HepG2 (cell line): Measurements from ENCODE around the gene CDK14. TPM values are rescaled to one million over a fixed set of nuclear protein-coding genes. Genes with fewer than 3 reads are reported as not detected.

Experiments
- POLR2AphosphoS2 ChIP-seq: IDR thresholded peaks from 2 replicates; pipeline ENCODE4 v1.6.1; 2011; ENCODE audit warnings: low read depth, low read length, improper control_type of control experiment
- TGIF2 ChIP-seq: IDR thresholded peaks from 2 replicates; pipeline ENCODE4 v1.6.1; 2016; ENCODE audit warnings: control low read depth, missing compliant biosample characterization
- ZNF496 ChIP-seq: sonication (generic); formaldehyde crosslinking; IDR thresholded peaks from 2 replicates; pipeline ENCODE4 v1.8.1; 2023; ENCODE audit warnings: mild to moderate bottlenecking, moderate library complexity, missing genetic modification reagents; ENCODE audit not compliant: insufficient replicate concordance
- ZNF788 ChIP-seq: sonication (generic); formaldehyde crosslinking; IDR thresholded peaks from 2 replicates; pipeline ENCODE4 v1.5.0; 2020; ENCODE audit warnings: mild to moderate bottlenecking, missing genetic modification reagents, borderline replicate concordance
- ZNF83 ChIP-seq: sonication (generic); formaldehyde crosslinking; IDR thresholded peaks from 2 replicates; pipeline ENCODE4 v1.4.0; 2020; ENCODE audit warnings: missing genetic modification reagents, mild to moderate bottlenecking, borderline replicate concordance
- polyA plus RNA-seq, 8 experiments: library from polyadenylated mRNA; depleted of rRNA in 3 of 8; stranded (reverse) in 7 of 8; unstranded in 1 of 8; fragments of >200 nt; fragmentation: Illumina TruSeq in 4 of 8; extraction: Trizol in 4 of 8; gene quantifications; 2 replicates each; pipeline versions ENCODE4 v1.2.1 to v1.2.3, GENCODE V29; 2011 to 2016; ENCODE audit warnings: low read depth in 4 of 8, missing spikeins in 1 of 8, mixed read lengths in 1 of 8; ENCODE audit not compliant: insufficient read depth in 1 of 8
- total RNA-seq, 5 experiments: library from RNA; depleted of rRNA; stranded (reverse); fragments of >200 nt; fragmentation: Illumina TruSeq; extraction: Trizol; gene quantifications; 2 replicates each; pipeline ENCODE4 v1.2.3, GENCODE V29; 2016; ENCODE audit warnings: low read depth in 1 of 5
- TF ChIP-seq, protein P1 (sequence below): sonication (generic); formaldehyde crosslinking; conservative IDR thresholded peaks from 2 replicates; pipeline ENCODE4 v1.4.0; 2020; ENCODE audit warnings: mild to moderate bottlenecking, missing genetic modification reagents, moderate library complexity
- TF ChIP-seq, protein P2 (sequence below): sonication (generic); formaldehyde crosslinking; IDR thresholded peaks from 2 replicates; pipeline ENCODE4 v1.4.0; 2020; ENCODE audit warnings: missing genetic modification reagents; ENCODE audit errors: not compliant biosample characterization
- TF ChIP-seq, protein P3 (sequence below): sonication (generic); formaldehyde crosslinking; IDR thresholded peaks from 2 replicates; pipeline ENCODE4 v1.4.0; 2020; ENCODE audit warnings: missing genetic modification reagents, mild to moderate bottlenecking, borderline replicate concordance
- TF ChIP-seq, protein P4 (sequence below): IDR thresholded peaks from 2 replicates; pipeline ENCODE4 v1.6.1; 2016; ENCODE audit warnings: mild to moderate bottlenecking, missing biosample characterization, missing genetic modification reagents

Gene CDK14
- total and polyA plus RNA-seq, 2 of the 13 experiments (the other 11 are each of a cell fraction or from before 2014, with no cell fraction given): 0.26 to 0.71 TPM

DNA sequence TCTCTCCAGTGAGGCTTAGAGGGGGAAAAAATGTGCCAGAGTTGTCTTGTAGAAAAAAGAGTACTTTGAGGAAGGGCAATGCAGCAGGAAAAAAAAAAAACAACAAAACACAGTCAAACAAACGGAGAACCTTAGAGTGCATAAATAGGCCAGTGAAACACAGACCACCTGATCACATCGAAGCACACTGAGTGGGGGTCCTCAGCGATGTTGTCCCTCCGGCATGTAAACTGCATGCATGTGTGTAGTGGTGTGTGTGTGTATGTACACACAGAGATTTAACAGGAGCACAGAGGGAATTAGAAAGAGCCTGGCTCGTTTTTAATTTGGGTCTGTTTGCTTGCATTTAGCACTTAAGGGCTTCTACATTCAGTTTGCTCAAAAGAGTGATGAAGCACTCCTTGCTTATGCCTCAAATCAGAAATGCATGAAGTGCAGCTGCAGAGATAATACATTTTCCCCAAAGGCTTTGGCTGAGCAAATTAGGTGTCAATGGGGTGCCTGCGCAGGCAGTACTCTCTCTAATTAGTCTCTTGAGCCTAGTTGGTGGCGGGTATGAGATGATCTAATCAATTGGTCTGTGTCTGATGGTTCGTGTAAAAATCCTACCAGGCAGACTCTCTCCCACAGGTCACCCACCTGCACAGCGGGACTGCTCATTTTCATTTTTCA, 605.5 kb downstream of the CDK14 start (continued):
- TF ChIP-seq ZNF83 (CRISPR knock-in tag) (no peak), ZNF788 (CRISPR knock-in tag) (no peak), TGIF2 (CRISPR knock-in tag) (no peak), POLR2AphosphoS2 (no peak), ZNF496 (CRISPR knock-in tag) (no peak)
- TF ChIP-seq, protein P1, sequence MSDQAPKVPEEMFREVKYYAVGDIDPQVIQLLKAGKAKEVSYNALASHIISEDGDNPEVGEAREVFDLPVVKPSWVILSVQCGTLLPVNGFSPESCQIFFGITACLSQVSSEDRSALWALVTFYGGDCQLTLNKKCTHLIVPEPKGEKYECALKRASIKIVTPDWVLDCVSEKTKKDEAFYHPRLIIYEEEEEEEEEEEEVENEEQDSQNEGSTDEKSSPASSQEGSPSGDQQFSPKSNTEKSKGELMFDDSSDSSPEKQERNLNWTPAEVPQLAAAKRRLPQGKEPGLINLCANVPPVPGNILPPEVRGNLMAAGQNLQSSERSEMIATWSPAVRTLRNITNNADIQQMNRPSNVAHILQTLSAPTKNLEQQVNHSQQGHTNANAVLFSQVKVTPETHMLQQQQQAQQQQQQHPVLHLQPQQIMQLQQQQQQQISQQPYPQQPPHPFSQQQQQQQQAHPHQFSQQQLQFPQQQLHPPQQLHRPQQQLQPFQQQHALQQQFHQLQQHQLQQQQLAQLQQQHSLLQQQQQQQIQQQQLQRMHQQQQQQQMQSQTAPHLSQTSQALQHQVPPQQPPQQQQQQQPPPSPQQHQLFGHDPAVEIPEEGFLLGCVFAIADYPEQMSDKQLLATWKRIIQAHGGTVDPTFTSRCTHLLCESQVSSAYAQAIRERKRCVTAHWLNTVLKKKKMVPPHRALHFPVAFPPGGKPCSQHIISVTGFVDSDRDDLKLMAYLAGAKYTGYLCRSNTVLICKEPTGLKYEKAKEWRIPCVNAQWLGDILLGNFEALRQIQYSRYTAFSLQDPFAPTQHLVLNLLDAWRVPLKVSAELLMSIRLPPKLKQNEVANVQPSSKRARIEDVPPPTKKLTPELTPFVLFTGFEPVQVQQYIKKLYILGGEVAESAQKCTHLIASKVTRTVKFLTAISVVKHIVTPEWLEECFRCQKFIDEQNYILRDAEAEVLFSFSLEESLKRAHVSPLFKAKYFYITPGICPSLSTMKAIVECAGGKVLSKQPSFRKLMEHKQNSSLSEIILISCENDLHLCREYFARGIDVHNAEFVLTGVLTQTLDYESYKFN (CRISPR knock-in tag): no peak
- TF ChIP-seq, protein P2, sequence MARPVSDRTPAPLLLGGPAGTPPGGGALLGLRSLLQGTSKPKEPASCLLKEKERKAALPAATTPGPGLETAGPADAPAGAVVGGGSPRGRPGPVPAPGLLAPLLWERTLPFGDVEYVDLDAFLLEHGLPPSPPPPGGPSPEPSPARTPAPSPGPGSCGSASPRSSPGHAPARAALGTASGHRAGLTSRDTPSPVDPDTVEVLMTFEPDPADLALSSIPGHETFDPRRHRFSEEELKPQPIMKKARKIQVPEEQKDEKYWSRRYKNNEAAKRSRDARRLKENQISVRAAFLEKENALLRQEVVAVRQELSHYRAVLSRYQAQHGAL: no peak
- TF ChIP-seq, protein P3, sequence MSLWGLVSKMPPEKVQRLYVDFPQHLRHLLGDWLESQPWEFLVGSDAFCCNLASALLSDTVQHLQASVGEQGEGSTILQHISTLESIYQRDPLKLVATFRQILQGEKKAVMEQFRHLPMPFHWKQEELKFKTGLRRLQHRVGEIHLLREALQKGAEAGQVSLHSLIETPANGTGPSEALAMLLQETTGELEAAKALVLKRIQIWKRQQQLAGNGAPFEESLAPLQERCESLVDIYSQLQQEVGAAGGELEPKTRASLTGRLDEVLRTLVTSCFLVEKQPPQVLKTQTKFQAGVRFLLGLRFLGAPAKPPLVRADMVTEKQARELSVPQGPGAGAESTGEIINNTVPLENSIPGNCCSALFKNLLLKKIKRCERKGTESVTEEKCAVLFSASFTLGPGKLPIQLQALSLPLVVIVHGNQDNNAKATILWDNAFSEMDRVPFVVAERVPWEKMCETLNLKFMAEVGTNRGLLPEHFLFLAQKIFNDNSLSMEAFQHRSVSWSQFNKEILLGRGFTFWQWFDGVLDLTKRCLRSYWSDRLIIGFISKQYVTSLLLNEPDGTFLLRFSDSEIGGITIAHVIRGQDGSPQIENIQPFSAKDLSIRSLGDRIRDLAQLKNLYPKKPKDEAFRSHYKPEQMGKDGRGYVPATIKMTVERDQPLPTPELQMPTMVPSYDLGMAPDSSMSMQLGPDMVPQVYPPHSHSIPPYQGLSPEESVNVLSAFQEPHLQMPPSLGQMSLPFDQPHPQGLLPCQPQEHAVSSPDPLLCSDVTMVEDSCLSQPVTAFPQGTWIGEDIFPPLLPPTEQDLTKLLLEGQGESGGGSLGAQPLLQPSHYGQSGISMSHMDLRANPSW: no peak
- TF ChIP-seq, protein P4, sequence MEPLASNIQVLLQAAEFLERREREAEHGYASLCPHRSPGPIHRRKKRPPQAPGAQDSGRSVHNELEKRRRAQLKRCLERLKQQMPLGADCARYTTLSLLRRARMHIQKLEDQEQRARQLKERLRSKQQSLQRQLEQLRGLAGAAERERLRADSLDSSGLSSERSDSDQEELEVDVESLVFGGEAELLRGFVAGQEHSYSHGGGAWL (CRISPR knock-in tag): no peak
